Esophagus (tissue), 2 donors: ENCODE data around the gene PRRG2. TPM values are rescaled to one million over a fixed set of nuclear protein-coding genes. Genes with fewer than 3 reads are reported as not detected.

Source experiments
- H3K27ac ChIP-seq, 2 donors: one replicate each; pipeline ENCODE4 v1.5.1; 2013; ENCODE audit warnings: low read depth in 2 of 2, mild to moderate bottlenecking in 2 of 2, inconsistent platforms in 1 of 2, low read length in 1 of 2, moderate library complexity in 1 of 2
- H3K27me3 ChIP-seq, 2 donors: one replicate each; pipeline ENCODE4 v1.6.1; 2013; ENCODE audit warnings: low read length in 2 of 2, control low read depth in 1 of 2, mild to moderate bottlenecking in 1 of 2; ENCODE audit not compliant: insufficient read depth in 2 of 2, control insufficient read depth in 1 of 2
- H3K36me3 ChIP-seq, 2 donors: one replicate each; pipeline ENCODE4 v1.6.1; 2013; ENCODE audit warnings: low read length in 1 of 2; ENCODE audit not compliant: control insufficient read depth in 2 of 2, insufficient read depth in 2 of 2
- H3K4me1 ChIP-seq, 2 donors: one replicate each; pipeline ENCODE4 v1.6.1; 2013; ENCODE audit warnings: low read length in 1 of 2; ENCODE audit not compliant: control insufficient read depth in 2 of 2, insufficient read depth in 2 of 2
- H3K4me3 ChIP-seq, 2 donors: one replicate each; pipeline ENCODE4 v1.5.1; 2013; ENCODE audit warnings: low read length in 2 of 2, mild to moderate bottlenecking in 2 of 2, low read depth in 1 of 2, moderate library complexity in 1 of 2
- H3K9me3 ChIP-seq, 2 donors: one replicate each; pipeline ENCODE4 v1.6.1; 2013; ENCODE audit warnings: mild to moderate bottlenecking in 2 of 2, low read depth in 1 of 2, low read length in 1 of 2, moderate library complexity in 1 of 2; ENCODE audit not compliant: control insufficient read depth in 2 of 2, insufficient read depth in 1 of 2
- WGBS, 2 donors: extraction: QIAGEN DNeasy Blood & Tissue Kit; methylation state at CpG; one replicate each; pipeline ENCODE4 v1.1.7; 2013; 5-methylcytosine and 5-hydroxymethylcytosine counted together
- polyA plus RNA-seq, 2 donors: library from polyadenylated mRNA; stranded (reverse); fragments of 200-250 nt; gene quantifications; one replicate each; pipeline ENCODE4 v1.2.3, GENCODE V29; 2013
- donor health status: healthy with polysubstance abuse.
- donor health status: Bipolar disorder and iron deficiency.

Gene PRRG2
- polyA plus RNA-seq, 2 donors, result 10.1 to 12.7 TPM

DNA sequence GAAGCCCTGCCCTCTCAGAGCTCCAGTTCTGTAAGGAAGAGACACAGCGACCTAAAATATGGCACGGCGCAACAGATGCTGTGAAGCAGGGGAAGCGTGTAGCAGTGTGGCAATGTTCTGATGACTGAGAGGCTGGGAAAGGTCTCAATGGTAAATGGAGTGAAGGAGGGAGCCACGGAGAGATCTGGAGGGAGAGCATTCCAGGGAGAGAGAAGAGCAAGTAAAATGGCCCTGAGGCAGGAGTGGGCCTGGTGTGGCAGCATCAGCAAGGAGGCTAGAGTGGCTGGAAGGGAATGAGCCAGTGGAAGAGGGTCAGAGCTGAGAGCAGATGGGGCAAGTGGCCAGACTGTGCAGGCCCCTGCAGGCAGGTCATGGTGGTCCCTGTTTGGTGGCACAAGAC, 37.0 kb upstream of the PRRG2 start:
- no peak overlapping the region for H3K4me3 ChIP-seq
- 78 to 79% methylated on average over 5 of the region's 5 CpGs for WGBS, 2 donors

DNA sequence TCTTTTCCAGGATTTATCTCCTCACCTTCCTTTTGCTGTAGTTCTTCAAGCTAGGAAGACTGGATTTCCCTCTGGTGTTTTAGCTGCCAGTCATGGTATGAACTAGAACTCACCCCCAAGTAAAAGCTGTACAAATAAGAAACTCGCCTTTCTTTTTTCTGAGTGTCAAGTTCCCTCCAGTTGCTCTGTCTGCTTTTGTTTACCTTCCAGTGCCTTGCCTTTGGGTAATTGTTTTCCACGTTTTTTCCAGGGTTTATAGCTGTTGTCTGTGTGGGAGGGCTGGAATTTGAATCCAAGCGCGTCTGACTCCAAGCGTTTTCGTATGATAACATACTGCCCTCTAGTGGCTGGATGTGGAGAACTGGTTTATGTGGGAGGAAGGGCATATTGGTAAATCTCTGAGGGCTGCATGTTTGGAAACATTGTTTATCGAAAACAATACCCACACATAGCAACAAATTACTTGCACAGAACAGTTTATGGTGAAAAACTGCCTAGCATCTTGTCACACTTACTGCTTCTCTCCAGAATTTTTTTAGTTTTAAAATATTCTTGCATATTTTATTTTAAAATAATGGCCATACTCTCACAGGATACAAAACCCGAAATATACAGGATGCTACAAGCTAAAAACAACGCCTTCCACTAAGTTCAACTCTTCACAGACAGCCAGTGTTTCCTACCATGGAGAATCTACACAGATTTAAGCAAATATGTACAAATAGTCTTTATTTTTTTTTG, 34.1 kb upstream of the PRRG2 start:
- 7 to 8% methylated on average over 9 of the region's 9 CpGs for WGBS, 2 donors
- H3K36me3 ChIP-seq, result no peaks in the 10 kb centered on the region

More for the DNA sequence above, 37.0 kb upstream of the PRRG2 start:
- no peaks in the 10 kb centered on the region for H3K9me3 ChIP-seq
- no peaks in the 10 kb centered on the region for H3K4me1 ChIP-seq
- peaks cover 0 to under 1% of the 10 kb centered on the region in 2 donors for H3K36me3 ChIP-seq
- H3K27me3 ChIP-seq, result no peaks in the 10 kb centered on the region
- no peak overlapping the region for H3K27ac ChIP-seq

DNA sequence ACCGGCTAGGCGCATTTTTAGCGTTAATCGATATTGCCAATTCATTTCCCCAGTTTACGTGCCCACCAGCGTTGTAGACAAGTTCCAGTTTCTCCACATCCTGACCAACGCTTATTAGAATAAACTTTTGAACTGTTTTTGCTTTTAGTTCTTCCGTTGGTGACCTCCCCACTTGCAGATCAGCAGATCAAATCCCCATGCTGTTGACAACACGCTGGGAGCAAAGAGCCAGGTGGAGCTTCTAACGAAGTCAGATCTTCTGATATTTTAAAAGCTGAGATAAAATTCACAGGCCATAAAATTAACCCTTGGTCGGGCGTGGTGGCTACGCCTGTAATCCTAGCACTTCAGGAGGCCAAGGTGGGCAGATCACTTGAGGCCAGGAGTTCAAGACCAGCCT, 32.1 kb upstream of the PRRG2 start:
- Histone ChIP-seq H3K27me3 (no peaks in the 10 kb centered on the region), H3K4me3 (no peak overlapping the region), H3K4me1 (peaks cover 0 to 3% of the 10 kb centered on the region in 2 donors), H3K36me3 (no peaks in the 10 kb centered on the region), H3K9me3 (no peaks in the 10 kb centered on the region), H3K27ac (no peak overlapping the region)
- 59 to 67% methylated on average over 13 of the region's 13 CpGs for WGBS, 2 donors

More for the DNA sequence above, 34.1 kb upstream of the PRRG2 start:
- no peaks in the 10 kb centered on the region for H3K4me1 ChIP-seq
- H3K4me3 ChIP-seq, result no peak overlapping the region
- no peaks in the 10 kb centered on the region for H3K27me3 ChIP-seq
- H3K27ac ChIP-seq, result no peak overlapping the region
- H3K9me3 ChIP-seq, result no peaks in the 10 kb centered on the region

DNA sequence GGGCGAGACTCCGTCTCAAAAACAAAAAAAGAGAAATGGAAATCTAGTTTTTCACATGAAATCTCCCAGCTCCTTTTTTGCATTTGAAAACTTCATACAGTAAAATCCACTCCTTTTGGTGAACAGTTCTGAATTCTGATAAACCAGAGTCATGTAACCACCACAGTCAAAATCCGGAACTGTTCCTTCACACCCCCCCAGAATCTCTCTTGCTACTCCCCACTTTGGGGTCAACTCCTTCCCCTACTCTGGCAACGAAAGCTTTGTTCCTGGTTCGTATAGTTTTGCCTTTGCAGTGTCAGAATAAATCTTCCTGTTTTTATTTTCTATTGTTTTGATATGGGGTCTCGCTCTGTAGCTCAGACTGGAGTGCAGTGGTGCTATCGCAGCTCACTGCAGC, 29.6 kb upstream of the PRRG2 start:
- WGBS, 2 donors, result 90 to 95% methylated on average over 7 of the region's 7 CpGs
- Histone ChIP-seq H3K27ac (no peak overlapping the region), H3K4me1 (peaks cover 0 to 3% of the 10 kb centered on the region in 2 donors), H3K27me3 (no peaks in the 10 kb centered on the region), H3K4me3 (no peak overlapping the region), H3K9me3 (no peaks in the 10 kb centered on the region), H3K36me3 (peaks cover 0 to 8% of the 10 kb centered on the region in 2 donors)

GRCh38 chr19:49552749-49553148, 28.4 kb upstream of the PRRG2 start:
- H3K27ac ChIP-seq, result peak overlapping the region in 1 of 2 donors; percentile 26
- WGBS, 2 donors, result 72 to 84% methylated on average over 11 of the region's 11 CpGs
- no peak overlapping the region for H3K4me3 ChIP-seq
- H3K4me1 ChIP-seq, result peaks cover 0 to 3% of the 10 kb centered on the region in 2 donors
- H3K27me3 ChIP-seq, result no peaks in the 10 kb centered on the region
- peaks cover 0 to 18% of the 10 kb centered on the region in 2 donors for H3K36me3 ChIP-seq
- no peaks in the 10 kb centered on the region for H3K9me3 ChIP-seq

DNA sequence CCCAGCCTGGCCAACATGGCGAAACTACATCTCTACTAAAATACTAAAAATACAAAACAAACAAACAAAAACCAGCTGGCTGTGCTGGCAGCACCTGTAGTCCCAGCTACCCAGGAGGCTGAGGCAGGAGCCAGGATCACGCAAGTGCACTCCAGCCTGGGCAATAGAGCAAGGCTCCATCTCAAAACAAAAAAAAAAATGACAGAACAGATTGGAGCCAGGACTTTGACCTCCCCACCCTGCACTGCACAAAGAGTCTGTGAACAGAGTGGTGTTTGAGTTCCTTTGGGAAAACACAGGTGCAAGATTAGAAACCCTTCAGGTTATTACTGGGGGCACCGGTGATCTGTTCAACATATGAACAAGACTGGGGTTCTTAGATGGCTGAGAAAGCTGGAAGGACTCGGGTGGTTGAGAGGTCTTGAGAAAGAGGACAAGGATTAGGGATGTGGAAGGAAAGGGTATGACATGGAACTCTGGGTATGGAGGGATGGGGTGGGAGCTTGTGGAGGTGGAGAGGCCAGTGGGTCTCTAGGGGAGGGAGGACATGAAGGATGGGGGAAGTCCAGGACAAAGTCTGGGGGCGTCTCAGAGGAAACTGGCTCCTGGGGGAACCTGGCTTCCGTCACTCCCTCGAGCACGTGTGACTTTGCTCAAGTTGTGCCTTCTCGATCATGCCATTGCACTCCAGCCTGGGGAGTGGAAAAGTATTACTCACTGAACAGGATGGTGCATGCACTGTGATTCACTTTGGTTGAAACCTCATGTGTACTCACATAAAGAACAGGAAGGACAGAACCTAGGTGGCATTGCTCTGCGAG, 27.5 kb upstream of the PRRG2 start:
- H3K4me3 ChIP-seq, result no peak overlapping the region
- peak overlapping the region; percentile 55 to 93 for H3K27ac ChIP-seq
- H3K4me1 ChIP-seq, result peaks cover 0 to 3% of the 10 kb centered on the region in 2 donors
- no peaks in the 10 kb centered on the region for H3K9me3 ChIP-seq
- 48 to 52% methylated on average over 10 of the region's 10 CpGs for WGBS, 2 donors
- no peaks in the 10 kb centered on the region for H3K27me3 ChIP-seq
- H3K36me3 ChIP-seq, result peaks cover 0 to 24% of the 10 kb centered on the region in 2 donors

DNA sequence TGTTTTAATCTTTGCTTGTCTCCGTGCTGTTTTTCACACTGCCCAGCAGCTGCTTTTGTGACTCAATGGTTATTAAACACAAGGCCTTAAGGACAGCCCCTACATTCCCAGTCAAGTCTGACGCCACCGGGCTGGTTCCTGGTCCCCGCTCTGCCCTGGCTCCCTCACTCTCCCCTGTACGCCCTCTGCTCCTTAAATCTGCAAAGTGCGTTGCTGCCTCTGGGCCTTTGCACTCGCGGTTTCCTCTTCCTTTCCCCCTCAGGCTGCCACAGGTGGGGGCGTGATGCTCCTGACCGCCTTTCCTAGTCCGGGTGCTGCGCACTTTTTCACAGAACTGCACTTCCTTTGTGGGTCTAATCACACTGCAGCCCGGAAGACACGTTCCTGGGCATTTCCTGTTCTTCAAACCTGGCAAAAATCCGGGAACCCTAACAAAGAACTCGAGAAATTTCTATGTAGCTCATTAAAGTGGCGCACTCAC, 26.4 kb upstream of the PRRG2 start:
- 57 to 61% methylated on average over 17 of the region's 17 CpGs for WGBS, 2 donors
- peak overlapping the region; percentile 78 to 93 for H3K27ac ChIP-seq
- peaks cover 0 to 31% of the 10 kb centered on the region in 2 donors for H3K36me3 ChIP-seq
- peaks cover 0 to 3% of the 10 kb centered on the region in 2 donors for H3K4me1 ChIP-seq
- H3K9me3 ChIP-seq, result no peaks in the 10 kb centered on the region
- H3K4me3 ChIP-seq, result no peak overlapping the region
- no peaks in the 10 kb centered on the region for H3K27me3 ChIP-seq

DNA sequence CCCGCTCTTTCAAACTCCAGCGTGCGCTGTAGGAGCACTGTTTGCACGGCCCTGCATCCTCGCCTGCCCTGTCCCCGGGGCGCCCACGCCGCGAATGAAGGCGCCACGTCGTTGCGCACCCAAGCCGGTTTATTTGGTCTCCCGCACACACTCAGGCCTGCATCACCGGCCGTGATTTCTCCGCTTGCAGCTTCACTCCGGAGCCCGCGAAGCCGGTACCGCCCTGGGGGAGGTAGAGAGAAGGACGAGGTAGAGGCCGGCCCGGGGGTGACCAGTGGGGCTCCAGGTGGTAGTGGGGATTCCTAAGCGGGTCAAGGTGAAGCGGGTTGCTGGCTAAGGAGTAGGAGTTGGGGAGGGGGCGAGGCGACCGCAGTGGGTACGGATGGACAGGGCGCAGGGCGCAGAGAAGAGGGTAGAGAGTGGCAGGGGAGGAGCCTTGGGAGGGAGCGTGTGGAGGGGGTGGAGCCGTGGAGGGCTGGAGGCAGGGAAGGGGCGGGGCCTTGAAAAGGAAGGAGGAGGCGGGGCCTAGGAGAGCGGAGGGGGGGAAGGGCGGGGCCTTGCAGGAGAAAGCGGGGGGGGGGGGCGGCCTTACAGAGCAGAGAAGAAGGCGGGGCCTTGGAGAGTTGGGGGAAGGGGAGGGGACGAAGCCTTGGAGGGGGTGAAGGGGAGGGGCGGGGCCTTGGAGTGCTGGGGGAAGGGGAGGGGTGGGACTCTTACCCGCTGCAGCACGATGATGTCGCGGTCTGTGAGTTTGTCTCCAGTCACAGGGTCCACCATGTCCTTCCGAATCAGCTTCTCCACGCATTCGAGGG, 25.3 kb upstream of the PRRG2 start:
- Histone ChIP-seq H3K27me3 (no peaks in the 10 kb centered on the region), H3K4me3 (no peak overlapping the region), H3K9me3 (no peaks in the 10 kb centered on the region), H3K4me1 (peaks cover 0 to 3% of the 10 kb centered on the region in 2 donors), H3K27ac (peak overlapping the region in 1 of 2 donors; percentile 50), H3K36me3 (peaks cover 0 to 36% of the 10 kb centered on the region in 2 donors)
- 70 to 84% methylated on average over 42 to 51 of the region's 53 CpGs for WGBS, 2 donors
